Measurements from ENCODE around the gene ZNF586. TPM values are rescaled to one million over a fixed set of nuclear protein-coding genes. Genes with fewer than 3 reads are reported as not detected.
"Not testable (repeated sequence)": the region's sequence is repeated elsewhere in the genome, so short reads cannot be mapped to it uniquely, and the experiment has no call there.

The ZNF586 gene
- total and polyA plus RNA-seq, 4 donors, result 3.7 to 17.9 (median 8.2) TPM

DNA sequence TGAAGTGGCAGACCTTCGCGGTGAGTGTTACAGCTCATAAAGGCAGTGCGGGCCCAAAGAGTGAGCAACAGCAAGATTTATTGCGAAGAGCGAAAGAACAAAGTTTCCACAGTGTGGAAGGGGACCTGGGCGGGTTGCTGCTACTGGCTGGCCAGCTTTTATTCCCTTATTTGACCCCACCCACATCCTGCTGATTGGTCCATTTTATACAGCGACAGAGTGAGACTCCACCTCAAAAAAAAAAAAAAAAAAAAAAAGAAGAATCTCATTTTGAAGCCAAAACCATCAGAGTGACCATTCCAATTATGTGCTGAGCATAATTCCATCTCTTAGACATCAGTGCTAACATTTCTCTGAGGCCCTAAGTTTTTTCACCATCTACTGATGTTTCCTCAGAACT, 47.2 kb downstream of the ZNF586 start:
- no peak for ATAC-seq (ENCODE audit: low FRiP score)
- WGBS, 2 donors, result 86 to 94% methylated on average over 7 of the region's 7 CpGs
- intact Hi-C loops (cut with DNase I), result loop anchor here in 1 of 2 donors (10.0 kb wide), 1 partner anchor 642 kb away; no protein-coding TSS in a partner anchor

DNA sequence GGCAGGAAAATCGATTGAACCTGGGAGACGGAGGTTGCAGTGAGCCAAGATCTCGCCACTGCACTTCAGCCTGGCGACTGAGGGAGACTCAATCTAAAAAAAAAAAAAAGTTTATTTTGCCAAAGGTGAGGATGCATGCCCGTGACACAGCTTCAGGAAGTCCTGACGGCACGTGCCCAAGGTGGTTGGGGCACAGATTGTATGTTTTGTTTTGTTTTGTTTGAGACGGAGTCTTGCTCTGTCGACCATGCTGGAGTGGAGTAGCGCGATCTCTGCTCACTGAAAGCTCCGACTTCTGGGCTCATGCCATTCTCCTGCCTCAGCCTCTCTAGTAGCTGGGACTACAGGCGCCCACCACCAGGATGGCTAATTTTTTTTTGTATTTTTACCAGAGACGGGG, 48.5 kb downstream of the ZNF586 start:
- Histone ChIP-seq H3K27me3 (ENCODE audit: control insufficient read depth in 1 of 2, insufficient read depth in 2 of 2, low read length in 1 of 2) (no peaks in the 10 kb centered on the region), H3K4me3 (ENCODE audit: low read length in 2 of 2) (no peak overlapping the region), H3K4me1 (ENCODE audit: control insufficient read depth in 1 of 2, insufficient read depth in 2 of 2, low read length in 2 of 2) (no peaks in the 10 kb centered on the region), H3K9me3 (ENCODE audit: control insufficient read depth, low read length) (no peaks in the 10 kb centered on the region), H3K36me3 (ENCODE audit: control insufficient read depth in 1 of 2, insufficient read depth in 2 of 2, low read length in 1 of 2) (no peaks in the 10 kb centered on the region), H3K27ac (ENCODE audit: low read depth in 1 of 2, low read length in 2 of 2) (no peak overlapping the region)
- intact Hi-C loops (cut with DNase I), result loop anchor here in 1 of 2 donors (10.0 kb wide), 1 partner anchor 643 kb away; no protein-coding TSS in a partner anchor
- DNase-seq (no peak), ATAC-seq (ENCODE audit: low FRiP score) (no peak)
- 94 to 95% methylated on average over 14 of the region's 14 CpGs for WGBS, 2 donors

More for the DNA sequence above, 47.2 kb downstream of the ZNF586 start:
- H3K36me3 ChIP-seq (ENCODE audit: control insufficient read depth in 1 of 2, insufficient read depth in 2 of 2, low read length in 1 of 2), result no peaks in the 10 kb centered on the region
- H3K27me3 ChIP-seq (ENCODE audit: control insufficient read depth in 1 of 2, insufficient read depth in 2 of 2, low read length in 1 of 2), result no peaks in the 10 kb centered on the region
- no peaks in the 10 kb centered on the region for H3K4me1 ChIP-seq (ENCODE audit: control insufficient read depth in 1 of 2, insufficient read depth in 2 of 2, low read length in 2 of 2)
- no peak for DNase-seq
- no peaks in the 10 kb centered on the region for H3K9me3 ChIP-seq (ENCODE audit: control insufficient read depth, low read length)
- H3K4me3 ChIP-seq (ENCODE audit: low read length in 2 of 2), result no peak overlapping the region
- no peak overlapping the region for H3K27ac ChIP-seq (ENCODE audit: low read depth in 1 of 2, low read length in 2 of 2)

DNA sequence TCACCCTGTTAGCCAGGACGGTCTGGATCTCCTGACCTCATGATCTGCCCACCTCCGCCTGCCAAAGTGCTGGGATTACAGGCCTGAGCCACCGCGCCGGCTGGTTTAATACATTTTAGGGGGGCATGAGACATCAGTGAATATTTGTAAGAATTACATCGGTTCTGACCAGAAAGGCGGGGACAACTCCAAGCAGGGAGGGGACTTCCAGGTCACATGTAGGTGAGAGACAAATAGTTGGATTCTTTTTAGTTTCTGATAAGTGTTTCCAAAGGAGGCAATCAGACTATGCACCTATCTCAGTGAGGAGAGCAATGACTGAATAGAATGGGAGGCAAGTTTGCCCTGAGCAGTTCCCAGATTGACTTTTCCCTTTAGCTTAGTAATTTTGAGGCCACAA, 48.9 kb downstream of the ZNF586 start:
- 91 to 96% methylated on average over 7 of the region's 7 CpGs for WGBS, 2 donors
- ATAC-seq (ENCODE audit: low FRiP score) (no peak), DNase-seq (no peak)
- Histone ChIP-seq H3K27ac (ENCODE audit: low read depth in 1 of 2, low read length in 2 of 2) (no peak overlapping the region), H3K27me3 (ENCODE audit: control insufficient read depth in 1 of 2, insufficient read depth in 2 of 2, low read length in 1 of 2) (no peaks in the 10 kb centered on the region), H3K4me3 (ENCODE audit: low read length in 2 of 2) (no peak overlapping the region), H3K4me1 (ENCODE audit: control insufficient read depth in 1 of 2, insufficient read depth in 2 of 2, low read length in 2 of 2) (no peaks in the 10 kb centered on the region), H3K9me3 (ENCODE audit: control insufficient read depth, low read length) (no peaks in the 10 kb centered on the region), H3K36me3 (ENCODE audit: control insufficient read depth in 1 of 2, insufficient read depth in 2 of 2, low read length in 1 of 2) (no peaks in the 10 kb centered on the region)
- intact Hi-C loops (cut with DNase I), result loop anchor here in 1 of 2 donors (10.0 kb wide), 1 partner anchor 644 kb away; no protein-coding TSS in a partner anchor

DNA sequence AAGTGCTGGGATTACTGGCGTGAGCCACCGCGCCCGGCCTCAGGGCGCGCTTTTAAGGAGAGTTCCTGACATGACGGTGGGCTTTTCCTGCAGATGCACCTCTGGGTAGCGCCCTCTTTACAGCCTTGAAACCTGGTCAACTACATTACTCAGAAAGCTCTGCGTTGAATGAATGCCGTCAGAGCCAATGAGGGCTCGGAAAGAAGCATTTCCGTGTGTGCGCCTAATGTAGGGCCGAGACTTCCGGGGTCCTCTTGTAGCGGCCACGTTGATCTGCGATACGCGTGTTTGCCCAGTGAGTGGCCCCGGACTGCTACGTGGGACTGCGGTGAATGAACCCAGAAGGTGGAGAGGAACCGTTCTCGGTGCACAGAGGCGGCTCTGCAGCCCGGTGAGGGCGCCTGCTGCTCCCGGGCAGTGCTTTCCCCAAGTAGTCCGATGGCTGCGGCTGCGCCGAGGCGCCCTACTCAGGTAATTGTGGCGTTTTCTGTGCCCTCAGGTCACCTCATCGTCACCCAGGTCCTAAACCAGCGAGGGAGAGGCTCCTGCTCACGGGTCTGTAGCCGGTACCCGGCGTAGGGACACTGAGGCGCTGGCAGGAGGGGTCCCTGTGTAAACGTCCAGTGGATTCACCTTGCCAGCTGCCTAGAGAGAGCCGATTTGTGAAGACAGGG, 50.1 kb downstream of the ZNF586 start:
- Histone ChIP-seq H3K27me3 (ENCODE audit: control insufficient read depth in 1 of 2, insufficient read depth in 2 of 2, low read length in 1 of 2) (no peaks in the 10 kb centered on the region), H3K36me3 (ENCODE audit: control insufficient read depth in 1 of 2, insufficient read depth in 2 of 2, low read length in 1 of 2) (no peaks in the 10 kb centered on the region), H3K4me3 (ENCODE audit: low read length in 2 of 2) (peak overlapping the region; percentile 28 to 99), H3K27ac (ENCODE audit: low read depth in 1 of 2, low read length in 2 of 2) (peak overlapping the region; percentile 16 to 61), H3K4me1 (ENCODE audit: control insufficient read depth in 1 of 2, insufficient read depth in 2 of 2, low read length in 2 of 2) (no peaks in the 10 kb centered on the region), H3K9me3 (ENCODE audit: control insufficient read depth, low read length) (no peaks in the 10 kb centered on the region)
- peak; percentile 92 for ATAC-seq (ENCODE audit: low FRiP score)
- DNase-seq, result peak; percentile 85 to 91
- WGBS, 2 donors, result 0 to 1% methylated on average over 44 of the region's 44 CpGs
- intact Hi-C loops (cut with DNase I), result loop anchor here in 1 of 2 donors (10.0 kb wide), 1 partner anchor 645 kb away; no protein-coding TSS in a partner anchor

DNA sequence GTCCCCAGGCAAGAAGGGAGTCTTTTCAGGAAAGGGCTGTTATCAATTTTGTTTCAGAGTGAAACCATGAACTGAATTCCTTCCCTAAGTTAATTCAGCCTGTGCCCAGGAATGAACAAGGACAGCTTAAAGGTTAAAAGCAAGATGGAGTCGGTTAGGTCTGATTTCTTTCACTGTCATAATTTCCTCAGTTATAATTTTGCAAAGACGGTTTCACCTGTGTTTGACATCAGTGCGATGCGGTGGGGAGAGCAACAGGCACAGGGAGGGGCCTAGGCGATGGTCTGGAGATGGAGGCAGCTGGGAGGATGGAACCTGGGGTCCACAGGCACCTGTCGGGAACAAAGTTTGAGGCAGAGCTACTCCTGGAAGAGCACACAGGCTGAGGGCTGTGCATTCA, 51.1 kb downstream of the ZNF586 start:
- Histone ChIP-seq H3K4me1 (ENCODE audit: control insufficient read depth in 1 of 2, insufficient read depth in 2 of 2, low read length in 2 of 2) (no peaks in the 10 kb centered on the region), H3K36me3 (ENCODE audit: control insufficient read depth in 1 of 2, insufficient read depth in 2 of 2, low read length in 1 of 2) (no peaks in the 10 kb centered on the region), H3K4me3 (ENCODE audit: low read length in 2 of 2) (no peak overlapping the region), H3K27ac (ENCODE audit: low read depth in 1 of 2, low read length in 2 of 2) (no peak overlapping the region), H3K27me3 (ENCODE audit: control insufficient read depth in 1 of 2, insufficient read depth in 2 of 2, low read length in 1 of 2) (no peaks in the 10 kb centered on the region), H3K9me3 (ENCODE audit: control insufficient read depth, low read length) (no peaks in the 10 kb centered on the region)
- intact Hi-C loops (cut with DNase I), result no loop called here
- WGBS, 2 donors, result 74 to 75% methylated on average over 6 of the region's 6 CpGs
- ATAC-seq (ENCODE audit: low FRiP score) (no peak), DNase-seq (no peak)

DNA sequence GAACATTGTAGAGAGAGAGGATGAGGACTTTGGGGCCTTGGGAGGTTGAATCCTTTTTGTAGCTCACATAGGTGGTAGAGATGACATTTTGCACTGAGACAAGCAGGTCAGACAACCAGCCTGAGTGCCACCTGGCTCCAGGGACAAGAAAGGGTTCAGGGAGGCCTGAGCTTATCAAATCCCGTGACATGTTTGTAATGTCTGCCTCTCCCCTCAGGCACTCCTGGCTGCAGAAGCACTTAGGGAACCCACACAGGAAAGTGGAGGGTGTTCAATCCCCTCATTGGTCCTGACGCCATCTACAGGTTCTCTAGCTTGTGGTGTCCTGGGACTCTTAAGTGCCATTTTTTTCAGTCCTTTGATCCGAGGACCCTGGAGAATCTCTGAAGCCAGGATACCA, 51.6 kb downstream of the ZNF586 start:
- H3K9me3 ChIP-seq (ENCODE audit: control insufficient read depth, low read length); H3K27ac ChIP-seq (ENCODE audit: low read depth in 1 of 2, low read length in 2 of 2); DNase-seq; H3K4me3 ChIP-seq (ENCODE audit: low read length in 2 of 2); intact Hi-C loops (cut with DNase I); H3K27me3 ChIP-seq (ENCODE audit: control insufficient read depth in 1 of 2, insufficient read depth in 2 of 2, low read length in 1 of 2); ATAC-seq (ENCODE audit: low FRiP score); H3K4me1 ChIP-seq (ENCODE audit: control insufficient read depth in 1 of 2, insufficient read depth in 2 of 2, low read length in 2 of 2); H3K36me3 ChIP-seq (ENCODE audit: control insufficient read depth in 1 of 2, insufficient read depth in 2 of 2, low read length in 1 of 2): not testable (repeated sequence)
- 79 to 83% methylated on average over 2 to 3 of the region's 3 CpGs for WGBS, 2 donors

DNA sequence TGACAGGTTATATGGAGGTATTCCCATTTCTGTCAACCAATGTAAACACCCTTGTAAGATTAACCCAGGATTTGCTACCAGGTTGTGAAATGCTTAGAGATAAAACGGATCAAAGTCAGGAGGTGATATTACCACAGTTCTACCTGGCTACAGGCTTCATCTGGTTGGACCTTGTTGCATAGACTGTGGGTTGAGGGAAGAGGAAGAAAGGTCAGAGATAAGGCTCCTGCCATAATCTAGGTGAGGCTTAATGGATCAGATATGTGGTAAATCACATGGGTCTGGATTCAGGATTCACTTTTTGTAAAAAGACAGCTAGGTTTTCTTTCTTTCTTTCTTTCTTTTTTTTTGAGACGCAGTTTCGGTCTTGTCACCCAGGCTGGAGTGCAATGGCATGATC, 52.0 kb downstream of the ZNF586 start:
- H3K4me1 ChIP-seq (ENCODE audit: control insufficient read depth in 1 of 2, insufficient read depth in 2 of 2, low read length in 2 of 2); H3K36me3 ChIP-seq (ENCODE audit: control insufficient read depth in 1 of 2, insufficient read depth in 2 of 2, low read length in 1 of 2); intact Hi-C loops (cut with DNase I); H3K9me3 ChIP-seq (ENCODE audit: control insufficient read depth, low read length); H3K27ac ChIP-seq (ENCODE audit: low read depth in 1 of 2, low read length in 2 of 2); H3K27me3 ChIP-seq (ENCODE audit: control insufficient read depth in 1 of 2, insufficient read depth in 2 of 2, low read length in 1 of 2); ATAC-seq (ENCODE audit: low FRiP score); DNase-seq; H3K4me3 ChIP-seq (ENCODE audit: low read length in 2 of 2): not testable (repeated sequence)
- 94 to 95% methylated on average over 2 to 3 of the region's 3 CpGs for WGBS, 2 donors

DNA sequence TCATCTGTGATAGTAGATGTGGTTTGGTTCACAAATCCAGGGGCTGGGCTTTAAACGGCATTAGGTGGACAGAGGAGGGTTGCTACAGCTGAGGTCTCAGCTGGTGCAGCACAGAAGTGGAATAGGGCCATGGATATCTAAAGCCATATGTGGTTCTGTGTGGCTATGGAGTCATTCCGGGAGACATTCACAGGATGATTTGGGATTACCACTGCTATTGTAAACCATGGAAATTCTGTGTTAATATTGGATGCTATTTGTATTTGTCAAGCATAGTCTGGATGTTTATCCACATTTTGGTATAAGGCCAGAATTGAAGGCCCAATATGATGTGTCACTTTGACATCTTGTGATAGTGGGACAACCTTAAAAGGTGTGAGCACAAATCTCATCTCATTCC, 53.7 kb downstream of the ZNF586 start:
- H3K27me3 ChIP-seq (ENCODE audit: control insufficient read depth in 1 of 2, insufficient read depth in 2 of 2, low read length in 1 of 2); H3K27ac ChIP-seq (ENCODE audit: low read depth in 1 of 2, low read length in 2 of 2); H3K4me3 ChIP-seq (ENCODE audit: low read length in 2 of 2); H3K4me1 ChIP-seq (ENCODE audit: control insufficient read depth in 1 of 2, insufficient read depth in 2 of 2, low read length in 2 of 2); ATAC-seq (ENCODE audit: low FRiP score); intact Hi-C loops (cut with DNase I); DNase-seq; H3K9me3 ChIP-seq (ENCODE audit: control insufficient read depth, low read length); H3K36me3 ChIP-seq (ENCODE audit: control insufficient read depth in 1 of 2, insufficient read depth in 2 of 2, low read length in 1 of 2): not testable (repeated sequence)
- WGBS, 2 donors, result 76 to 86% methylated on average over 1 to 2 of the region's 2 CpGs

DNA sequence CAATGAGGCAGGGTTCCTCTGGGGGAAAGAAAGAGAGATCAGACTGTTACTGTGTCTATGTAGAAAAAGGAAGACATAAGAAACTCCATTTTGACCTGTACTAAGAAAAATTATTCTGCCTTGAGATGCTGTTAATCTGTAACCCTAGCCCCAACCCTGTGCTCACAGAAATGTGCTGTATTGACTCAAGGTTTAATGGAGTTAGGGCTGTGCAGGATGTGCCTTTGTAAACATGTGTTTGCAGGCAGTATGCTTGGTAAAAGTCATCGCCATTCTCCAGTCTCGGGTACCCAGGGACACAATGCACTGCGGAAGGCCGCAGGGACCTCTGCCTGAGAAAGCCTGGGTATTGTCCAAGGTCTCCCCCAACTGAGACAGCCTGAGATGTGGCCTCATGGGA, 54.1 kb downstream of the ZNF586 start:
- ATAC-seq (ENCODE audit: low FRiP score); H3K4me3 ChIP-seq (ENCODE audit: low read length in 2 of 2); H3K9me3 ChIP-seq (ENCODE audit: control insufficient read depth, low read length); H3K4me1 ChIP-seq (ENCODE audit: control insufficient read depth in 1 of 2, insufficient read depth in 2 of 2, low read length in 2 of 2); intact Hi-C loops (cut with DNase I); H3K27ac ChIP-seq (ENCODE audit: low read depth in 1 of 2, low read length in 2 of 2); DNase-seq; H3K36me3 ChIP-seq (ENCODE audit: control insufficient read depth in 1 of 2, insufficient read depth in 2 of 2, low read length in 1 of 2); H3K27me3 ChIP-seq (ENCODE audit: control insufficient read depth in 1 of 2, insufficient read depth in 2 of 2, low read length in 1 of 2): not testable (repeated sequence)
- WGBS, 2 donors, result 83 to 85% methylated on average over 4 of the region's 4 CpGs
